Epithelial cell of esophagus (primary cell): ENCODE data around the gene PMM1.
"Not testable (repeated sequence)": the region's sequence is repeated elsewhere in the genome, so short reads cannot be mapped to it uniquely, and the experiment has no call there.

Source experiments
- DNase-seq: peaks from one replicate; pipeline ENCODE4 v3.0.0; 2010; ENCODE audit warnings: low read depth
- H3K4me3 ChIP-seq: 2 replicates; pipeline ENCODE4 v1.5.1; 2011; ENCODE audit warnings: mild to moderate bottlenecking, low read length, control low read depth
- TF ChIP-seq, protein P1 (sequence below): IDR thresholded peaks from 2 replicates; pipeline ENCODE4 v1.5.1; 2011; ENCODE audit warnings: low read depth, mild to moderate bottlenecking, low read length, control low read depth, inconsistent platforms; ENCODE audit not compliant: insufficient read depth; ENCODE audit errors: missing control alignments

PMM1 gene

DNA sequence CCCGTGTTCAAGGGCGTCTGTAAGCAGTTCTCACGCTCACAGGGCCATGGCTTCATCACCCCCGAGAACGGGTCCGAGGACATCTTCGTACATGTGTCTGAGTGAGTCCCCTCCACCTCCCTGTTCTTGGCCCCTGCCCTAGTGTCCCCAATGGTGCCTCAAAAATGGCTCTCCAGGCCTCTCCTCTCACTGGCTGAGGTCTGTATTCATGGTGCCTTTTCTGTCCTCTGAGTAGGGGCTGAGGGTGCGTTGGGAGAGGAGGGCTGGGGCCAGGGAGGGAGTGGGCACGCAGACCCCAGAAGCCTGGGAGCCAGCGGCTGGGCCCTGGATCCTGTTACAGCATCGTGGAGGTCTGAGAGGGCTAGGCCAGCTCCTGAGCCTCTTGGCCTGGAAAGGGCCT, 16.0 kb downstream of the PMM1 start:
- H3K4me3 ChIP-seq = no peak overlapping the region
- TF ChIP-seq, protein P1, sequence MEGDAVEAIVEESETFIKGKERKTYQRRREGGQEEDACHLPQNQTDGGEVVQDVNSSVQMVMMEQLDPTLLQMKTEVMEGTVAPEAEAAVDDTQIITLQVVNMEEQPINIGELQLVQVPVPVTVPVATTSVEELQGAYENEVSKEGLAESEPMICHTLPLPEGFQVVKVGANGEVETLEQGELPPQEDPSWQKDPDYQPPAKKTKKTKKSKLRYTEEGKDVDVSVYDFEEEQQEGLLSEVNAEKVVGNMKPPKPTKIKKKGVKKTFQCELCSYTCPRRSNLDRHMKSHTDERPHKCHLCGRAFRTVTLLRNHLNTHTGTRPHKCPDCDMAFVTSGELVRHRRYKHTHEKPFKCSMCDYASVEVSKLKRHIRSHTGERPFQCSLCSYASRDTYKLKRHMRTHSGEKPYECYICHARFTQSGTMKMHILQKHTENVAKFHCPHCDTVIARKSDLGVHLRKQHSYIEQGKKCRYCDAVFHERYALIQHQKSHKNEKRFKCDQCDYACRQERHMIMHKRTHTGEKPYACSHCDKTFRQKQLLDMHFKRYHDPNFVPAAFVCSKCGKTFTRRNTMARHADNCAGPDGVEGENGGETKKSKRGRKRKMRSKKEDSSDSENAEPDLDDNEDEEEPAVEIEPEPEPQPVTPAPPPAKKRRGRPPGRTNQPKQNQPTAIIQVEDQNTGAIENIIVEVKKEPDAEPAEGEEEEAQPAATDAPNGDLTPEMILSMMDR = no peak

DNA sequence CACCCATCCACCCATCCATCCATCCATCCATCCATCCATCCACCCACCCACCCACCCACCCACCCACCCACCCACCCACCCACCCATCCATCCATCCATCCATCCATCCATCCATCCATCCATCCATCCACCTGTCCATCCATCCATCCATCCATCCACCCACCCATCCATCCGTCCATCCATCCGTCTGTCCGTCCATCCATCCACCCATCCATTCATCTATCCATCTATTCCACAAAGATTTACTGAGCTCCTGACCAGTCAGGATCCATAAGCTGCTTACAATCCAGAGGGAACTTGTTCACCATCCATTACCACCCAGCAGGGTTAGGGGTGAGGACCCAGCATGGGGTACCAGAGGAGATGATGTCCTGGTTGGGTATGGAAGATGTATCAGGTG, 17.3 kb downstream of the PMM1 start:
- not testable (repeated sequence) for H3K4me3 ChIP-seq, DNase-seq

More for the DNA sequence above, 16.0 kb downstream of the PMM1 start:
- DNase-seq = no peak

DNA sequence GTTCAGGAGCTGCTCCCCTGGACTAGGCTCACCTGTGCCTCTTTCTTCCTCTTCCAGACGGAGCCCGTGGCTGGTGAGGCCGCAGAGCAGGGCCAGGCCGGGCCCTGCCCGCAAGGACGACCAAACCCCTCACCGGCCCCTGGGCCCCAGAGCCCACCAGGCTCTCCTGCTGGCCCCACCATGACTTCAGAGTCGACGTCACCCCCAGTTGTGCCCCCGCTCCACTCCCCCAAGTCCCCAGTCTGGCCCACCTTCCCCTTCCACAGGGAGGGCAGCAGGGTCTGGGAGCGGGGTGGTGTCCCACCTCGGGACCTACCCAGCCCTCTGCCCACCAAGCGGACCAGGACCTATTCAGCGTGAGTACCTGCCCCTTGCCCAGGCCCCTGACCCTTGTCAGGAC, 17.9 kb downstream of the PMM1 start:
- no peak for DNase-seq
- TF ChIP-seq, protein P1 = no peak
- H3K4me3 ChIP-seq = no peak overlapping the region

- DNase-seq = no peak
- no peak overlapping the region for H3K4me3 ChIP-seq
- TF ChIP-seq, protein P1 = no peak
These were observed 19.4 kb downstream of the PMM1 start for GRCh38 chr22:41570221-41570620.

- TF ChIP-seq, protein P1 = no peak
- DNase-seq = no peak
- H3K4me3 ChIP-seq = no peak overlapping the region
These were observed 20.8 kb downstream of the PMM1 start for GRCh38 chr22:41568811-41569210.

DNA sequence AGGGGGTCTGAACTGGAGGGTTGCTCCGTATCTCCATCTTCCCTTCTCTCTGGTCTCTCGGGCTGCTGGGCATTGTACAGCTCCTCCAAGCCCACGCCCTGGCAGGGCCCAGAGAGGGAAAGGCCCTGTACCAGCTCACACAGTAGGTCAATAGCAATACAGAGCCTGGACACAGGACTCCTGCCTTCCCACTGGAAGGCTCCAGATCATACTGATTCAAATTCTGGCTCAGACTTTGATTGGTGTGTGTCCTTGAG, 22.2 kb downstream of the PMM1 start:
- TF ChIP-seq, protein P1 = no peak
- H3K4me3 ChIP-seq = no peak overlapping the region
- DNase-seq = no peak

- TF ChIP-seq, protein P1 = no peak
- peak; percentile 79 for DNase-seq
- no peak overlapping the region for H3K4me3 ChIP-seq
These were observed 24.1 kb downstream of the PMM1 start for GRCh38 chr22:41565403-41566054.
